ENCODE measurements around the gene NPAS3. TPM values are rescaled to one million over a fixed set of nuclear protein-coding genes. Genes with fewer than 3 reads are reported as not detected.
A peak's percentile ranks its signal among the peaks of the same experiment; 100 is the strongest.

The NPAS3 gene
- total and polyA plus RNA-seq, 11 donors: 0.15 to 3.4 (median 0.92) TPM

GRCh38 chr14:33850826-33851225 lies 912.1 kb downstream of the NPAS3 start:
- no peak for ATAC-seq
- no peak overlapping the region for H3K4me3 ChIP-seq
- WGBS, 4 donors: 88 to 92% (median 91%) methylated on average over 7 of the region's 7 CpGs
- DNase-seq: no peak
- no peaks in the 10 kb centered on the region for H3K27me3 ChIP-seq
- H3K36me3 ChIP-seq: no peaks in the 10 kb centered on the region
- no peak overlapping the region for H3K27ac ChIP-seq
- intact Hi-C loops (cut with DNase I): no loop called here
- TF ChIP-seq POLR2A (IDR thresholded peaks at IDR 0.05) (no peak), CTCF (IDR thresholded peaks at IDR 0.05) (no peak)
- no peaks in the 10 kb centered on the region for H3K9me3 ChIP-seq
- H3K4me1 ChIP-seq: peaks cover 0 to 9% (median 0%) of the 10 kb centered on the region in 12 donors

GRCh38 chr14:33851366-33851765 lies 912.7 kb downstream of the NPAS3 start:
- DNase-seq (no peak), ATAC-seq (peak in 1 of 4 donors; percentile 14)
- intact Hi-C loops (cut with DNase I): no loop called here
- TF ChIP-seq CTCF (IDR thresholded peaks at IDR 0.05): no peak
- TF ChIP-seq POLR2A (IDR thresholded peaks at IDR 0.05): no peak
- peak overlapping the region in 1 of 12 donors; percentile 26 for H3K4me3 ChIP-seq
- WGBS, 4 donors: 67 to 73% (median 71%) methylated on average over 6 of the region's 6 CpGs
- no peak overlapping the region for H3K27ac ChIP-seq
- no peaks in the 10 kb centered on the region for H3K36me3 ChIP-seq
- peaks cover 0 to 9% (median 0%) of the 10 kb centered on the region in 12 donors for H3K4me1 ChIP-seq
- no peaks in the 10 kb centered on the region for H3K27me3 ChIP-seq
- H3K9me3 ChIP-seq: no peaks in the 10 kb centered on the region

DNA sequence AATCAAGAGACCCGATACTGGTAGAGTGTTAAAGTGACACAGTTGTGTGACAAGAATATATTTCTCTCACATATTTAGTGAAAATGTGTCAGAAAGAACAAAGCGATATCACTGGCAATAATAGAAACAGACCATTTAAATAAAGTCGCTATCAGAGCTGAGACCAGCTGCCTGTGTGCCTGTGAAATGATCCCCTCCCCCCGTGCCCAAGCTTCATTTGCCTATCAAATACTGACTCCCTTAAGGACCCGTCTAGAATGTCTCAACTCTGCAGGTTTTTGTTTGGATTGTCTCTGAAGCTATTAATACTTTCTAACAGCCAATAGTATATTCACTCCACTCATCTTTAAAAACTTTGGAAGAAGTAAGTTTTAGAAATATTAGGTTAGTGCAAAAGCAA lies 913.3 kb downstream of the NPAS3 start:
- Histone ChIP-seq H3K27me3 (no peaks in the 10 kb centered on the region), H3K36me3 (no peaks in the 10 kb centered on the region), H3K4me3 (peak overlapping the region in 1 of 12 donors; percentile 26), H3K9me3 (no peaks in the 10 kb centered on the region), H3K4me1 (peaks cover 0 to 9% (median 0%) of the 10 kb centered on the region in 12 donors), H3K27ac (no peak overlapping the region)
- TF ChIP-seq CTCF (IDR thresholded peaks at IDR 0.05): no peak
- no peak for TF ChIP-seq POLR2A (IDR thresholded peaks at IDR 0.05)
- intact Hi-C loops (cut with DNase I): no loop called here
- ATAC-seq (no peak), DNase-seq (no peak)
- WGBS, 4 donors: 37 to 50% (median 40%) methylated on average over 5 of the region's 5 CpGs
